Smooth muscle cell (in vitro differentiated cells): ENCODE data around the gene UQCR11. TPM values are rescaled to one million over a fixed set of nuclear protein-coding genes. Genes with fewer than 3 reads are reported as not detected.
"Not testable (repeated sequence)": the region's sequence is repeated elsewhere in the genome, so short reads cannot be mapped to it uniquely, and the experiment has no call there.

ENCODE experiments used
- DNase-seq: peaks from one replicate; lab custom pipeline; 2025; ENCODE audit not compliant: unreplicated experiment; lab: John Stamatoyannopoulos, UW
- H2AFZ ChIP-seq: fragments of 200-600 bp; sonication (generic); 2 replicates; pipeline ENCODE4 v1.6.0; 2016; ENCODE audit warnings: antibody characterized with exemption, low read depth, mild to moderate bottlenecking
- H3F3A ChIP-seq: fragments of 200-600 bp; sonication (generic); 2 replicates; pipeline ENCODE4 v1.6.0; 2017; ENCODE audit warnings: antibody characterized with exemption, low read depth
- H3K27ac ChIP-seq: fragments of 200-600 bp; sonication (generic); 2 replicates; pipeline ENCODE4 v1.5.1; 2016; ENCODE audit warnings: low read depth, mild to moderate bottlenecking
- H3K27me3 ChIP-seq: fragments of 200-600 bp; sonication (generic); 2 replicates; pipeline ENCODE4 v1.6.1; 2016; ENCODE audit warnings: low read depth, mild to moderate bottlenecking
- H3K36me3 ChIP-seq: fragments of 200-600 bp; sonication (generic); 2 replicates; pipeline ENCODE4 v1.5.1; 2016; ENCODE audit warnings: low read depth
- H3K4me1 ChIP-seq: fragments of 200-600 bp; sonication (generic); 2 replicates; pipeline ENCODE4 v1.5.1; 2016; ENCODE audit warnings: low read depth
- H3K4me2 ChIP-seq: fragments of 200-600 bp; sonication (generic); 2 replicates; pipeline ENCODE4 v1.6.0; 2016; ENCODE audit warnings: mild to moderate bottlenecking
- H3K4me3 ChIP-seq: fragments of 200-600 bp; sonication (generic); 2 replicates; pipeline ENCODE4 v1.5.1; 2016; ENCODE audit warnings: mild to moderate bottlenecking
- H3K79me2 ChIP-seq: fragments of 200-600 bp; sonication (generic); 2 replicates; pipeline ENCODE4 v1.6.0; 2016; ENCODE audit warnings: low read depth, mild to moderate bottlenecking
- H3K9ac ChIP-seq: fragments of 200-600 bp; sonication (generic); 2 replicates; pipeline ENCODE4 v1.6.0; 2016; ENCODE audit warnings: low read depth
- H3K9me3 ChIP-seq: fragments of 200-600 bp; sonication (generic); replicated peaks from 2 replicates; pipeline ENCODE4 v1.5.1; 2016; ENCODE audit warnings: low read depth
- H4K20me1 ChIP-seq: fragments of 200-600 bp; sonication (generic); 2 replicates; pipeline ENCODE4 v1.6.0; 2016; ENCODE audit warnings: low read depth
- CTCF ChIP-seq: fragments of 200-600 bp; sonication (generic); IDR thresholded peaks from 2 replicates; pipeline ENCODE4 v1.5.1; 2017; ENCODE audit warnings: borderline replicate concordance, mild to moderate bottlenecking, antibody characterized with exemption; ENCODE audit not compliant: insufficient read depth, poor library complexity, severe bottlenecking
- WGBS: methylation state at CpG from one replicate; pipeline ENCODE4 v1.1.7; 2016; ENCODE audit warnings: low lambda C conversion rate; 5-methylcytosine and 5-hydroxymethylcytosine counted together
- polyA plus RNA-seq: library from polyadenylated mRNA; unstranded; fragments of >200 nt; fragmentation: Nextera tagmentation; extraction: Ambion mirVana; gene quantifications from 2 replicates; pipeline ENCODE4 v1.2.1, GENCODE V29; 2016
- total RNA-seq: library from RNA; depleted of rRNA; stranded (reverse); fragments of >200 nt; gene quantifications from 2 replicates; pipeline ENCODE4 v1.2.3, GENCODE V29; 2014

Gene UQCR11
- total and polyA plus RNA-seq, 2 experiments from 2014 or later: 32.3 to 592 TPM

GRCh38 chr19:1645299-1645698 lies 40.0 kb upstream of the UQCR11 start:
- Histone ChIP-seq H3K4me3 (no peak overlapping the region), H3F3A (no peaks in the 10 kb centered on the region), H3K36me3 (no peaks in the 10 kb centered on the region), H2AFZ (no peak overlapping the region), H3K9me3 (no peaks in the 10 kb centered on the region), H3K79me2 (peaks cover 48% of the 10 kb centered on the region), H3K4me2 (no peak overlapping the region), H3K27ac (no peak overlapping the region), H3K9ac (no peak overlapping the region), H4K20me1 (peaks cover 94% of the 10 kb centered on the region), H3K27me3 (no peaks in the 10 kb centered on the region), H3K4me1 (peaks cover 2% of the 10 kb centered on the region)
- WGBS: 99% methylated on average over 17 of the region's 23 CpGs
- no peak for TF ChIP-seq CTCF
- DNase-seq: no peak

GRCh38 chr19:1644070-1644469 lies 38.8 kb upstream of the UQCR11 start:
- no peak for TF ChIP-seq CTCF
- Histone ChIP-seq H3K4me3 (no peak overlapping the region), H3K27me3 (no peaks in the 10 kb centered on the region), H3K9me3 (no peaks in the 10 kb centered on the region), H2AFZ (no peak overlapping the region), H3K4me1 (no peaks in the 10 kb centered on the region), H3K79me2 (peaks cover 47% of the 10 kb centered on the region), H3F3A (no peaks in the 10 kb centered on the region), H3K27ac (no peak overlapping the region), H4K20me1 (peaks cover 94% of the 10 kb centered on the region), H3K36me3 (no peaks in the 10 kb centered on the region), H3K9ac (no peak overlapping the region), H3K4me2 (no peak overlapping the region)
- 97% methylated on average over 16 of the region's 16 CpGs for WGBS
- DNase-seq: no peak

- not testable (repeated sequence) for H3F3A ChIP-seq, H3K4me2 ChIP-seq, H3K9me3 ChIP-seq, H3K27ac ChIP-seq, H3K36me3 ChIP-seq, H3K4me1 ChIP-seq, H2AFZ ChIP-seq, H3K27me3 ChIP-seq, H3K9ac ChIP-seq, DNase-seq, H3K4me3 ChIP-seq
- peaks cover 56% of the 10 kb centered on the region for H3K79me2 ChIP-seq
- H4K20me1 ChIP-seq: peaks cover 93% of the 10 kb centered on the region
- 95% methylated on average over 10 of the region's 10 CpGs for WGBS
These were observed 35.7 kb upstream of the UQCR11 start for GRCh38 chr19:1640893-1641448.

GRCh38 chr19:1636325-1637236 lies 31.3 kb upstream of the UQCR11 start:
- DNase-seq: no peak
- Histone ChIP-seq H3K9ac (no peak overlapping the region), H3K79me2 (peaks cover 66% of the 10 kb centered on the region), H3K36me3 (no peaks in the 10 kb centered on the region), H3F3A (no peaks in the 10 kb centered on the region), H3K27me3 (no peaks in the 10 kb centered on the region), H3K4me3 (no peak overlapping the region), H3K27ac (no peak overlapping the region), H3K4me2 (no peak overlapping the region), H3K4me1 (no peaks in the 10 kb centered on the region), H2AFZ (no peak overlapping the region), H4K20me1 (peaks cover 99% of the 10 kb centered on the region), H3K9me3 (no peaks in the 10 kb centered on the region)
- 97% methylated on average over 34 of the region's 34 CpGs for WGBS
- TF ChIP-seq CTCF: no peak
